ENCODE data around the gene MSH3.

Gene MSH3

GRCh38 chr5:80662108-80662507 is 7.7 kb downstream of the MSH3 start:
- peak; percentile 46 for FAIRE-seq
- TF ChIP-seq TAF1 (IDR thresholded peaks at IDR 0.05; ENCODE audit: borderline replicate concordance, low read depth, low read length) = no peak
- TF ChIP-seq POLR2AphosphoS5 (IDR thresholded peaks at IDR 0.05; ENCODE audit: low read depth, low read length) = no peak
- no peak for TF ChIP-seq POLR2A (IDR thresholded peaks at IDR 0.05; ENCODE audit: low read depth, low read length)
- DNase-seq (ENCODE audit: insufficient read length) = no peak

GRCh38 chr5:80665057-80665456 is 10.6 kb downstream of the MSH3 start:
- no peak for FAIRE-seq

GRCh38 chr5:80667384-80667783 is 12.9 kb downstream of the MSH3 start:
- no peak for FAIRE-seq
- no peak for DNase-seq (ENCODE audit: insufficient read length)
- no peak for TF ChIP-seq TAF1 (IDR thresholded peaks at IDR 0.05; ENCODE audit: borderline replicate concordance, low read depth, low read length)
- no peak for TF ChIP-seq POLR2AphosphoS5 (IDR thresholded peaks at IDR 0.05; ENCODE audit: low read depth, low read length)
- TF ChIP-seq POLR2A (IDR thresholded peaks at IDR 0.05; ENCODE audit: low read depth, low read length) = no peak

More at GRCh38 chr5:80665057-80665456, 10.6 kb downstream of the MSH3 start:
- DNase-seq (ENCODE audit: insufficient read length) = no peak
- TF ChIP-seq POLR2AphosphoS5 (IDR thresholded peaks at IDR 0.05; ENCODE audit: low read depth, low read length) (no peak), POLR2A (IDR thresholded peaks at IDR 0.05; ENCODE audit: low read depth, low read length) (no peak), TAF1 (IDR thresholded peaks at IDR 0.05; ENCODE audit: borderline replicate concordance, low read depth, low read length) (no peak)

- TF ChIP-seq POLR2A (IDR thresholded peaks at IDR 0.05; ENCODE audit: low read depth, low read length) (no peak), TAF1 (IDR thresholded peaks at IDR 0.05; ENCODE audit: borderline replicate concordance, low read depth, low read length) (no peak), POLR2AphosphoS5 (IDR thresholded peaks at IDR 0.05; ENCODE audit: low read depth, low read length) (no peak)
- peak; percentile 81 for FAIRE-seq
- no peak for DNase-seq (ENCODE audit: insufficient read length)
These were observed 13.8 kb downstream of the MSH3 start for GRCh38 chr5:80668016-80668969.

GRCh38 chr5:80672140-80672736 is 17.8 kb downstream of the MSH3 start:
- TF ChIP-seq POLR2A (IDR thresholded peaks at IDR 0.05; ENCODE audit: low read depth, low read length) (no peak), POLR2AphosphoS5 (IDR thresholded peaks at IDR 0.05; ENCODE audit: low read depth, low read length) (no peak), TAF1 (IDR thresholded peaks at IDR 0.05; ENCODE audit: borderline replicate concordance, low read depth, low read length) (no peak)
- FAIRE-seq = peak; percentile 81

GRCh38 chr5:80676706-80677105 is 22.3 kb downstream of the MSH3 start:
- FAIRE-seq (no peak), DNase-seq (ENCODE audit: insufficient read length) (no peak)
- TF ChIP-seq TAF1 (IDR thresholded peaks at IDR 0.05; ENCODE audit: borderline replicate concordance, low read depth, low read length) (no peak), POLR2A (IDR thresholded peaks at IDR 0.05; ENCODE audit: low read depth, low read length) (no peak), POLR2AphosphoS5 (IDR thresholded peaks at IDR 0.05; ENCODE audit: low read depth, low read length) (no peak)

More at GRCh38 chr5:80672140-80672736, 17.8 kb downstream of the MSH3 start:
- no peak for DNase-seq (ENCODE audit: insufficient read length)

- TF ChIP-seq TAF1 (IDR thresholded peaks at IDR 0.05; ENCODE audit: borderline replicate concordance, low read depth, low read length) = no peak
- TF ChIP-seq POLR2AphosphoS5 (IDR thresholded peaks at IDR 0.05; ENCODE audit: low read depth, low read length) = no peak
- no peak for TF ChIP-seq POLR2A (IDR thresholded peaks at IDR 0.05; ENCODE audit: low read depth, low read length)
- no peak for DNase-seq (ENCODE audit: insufficient read length)
- FAIRE-seq = no peak
These were observed 32.3 kb downstream of the MSH3 start for GRCh38 chr5:80686757-80687156.

GRCh38 chr5:80688648-80689420 is 34.4 kb downstream of the MSH3 start:
- FAIRE-seq = no peak
- TF ChIP-seq POLR2A (IDR thresholded peaks at IDR 0.05; ENCODE audit: low read depth, low read length) = no peak
- TF ChIP-seq TAF1 (IDR thresholded peaks at IDR 0.05; ENCODE audit: borderline replicate concordance, low read depth, low read length) = no peak
- no peak for TF ChIP-seq POLR2AphosphoS5 (IDR thresholded peaks at IDR 0.05; ENCODE audit: low read depth, low read length)
- DNase-seq (ENCODE audit: insufficient read length) = no peak

GRCh38 chr5:80689627-80690026 is 35.2 kb downstream of the MSH3 start:
- FAIRE-seq (no peak), DNase-seq (ENCODE audit: insufficient read length) (no peak)

GRCh38 chr5:80695666-80696065 is 41.2 kb downstream of the MSH3 start:
- DNase-seq (ENCODE audit: insufficient read length) (no peak), FAIRE-seq (no peak)
- TF ChIP-seq TAF1 (IDR thresholded peaks at IDR 0.05; ENCODE audit: borderline replicate concordance, low read depth, low read length) (no peak), POLR2A (IDR thresholded peaks at IDR 0.05; ENCODE audit: low read depth, low read length) (no peak), POLR2AphosphoS5 (IDR thresholded peaks at IDR 0.05; ENCODE audit: low read depth, low read length) (no peak)

More at GRCh38 chr5:80689627-80690026, 35.2 kb downstream of the MSH3 start:
- TF ChIP-seq POLR2AphosphoS5 (IDR thresholded peaks at IDR 0.05; ENCODE audit: low read depth, low read length) = no peak

- TF ChIP-seq POLR2AphosphoS5 (IDR thresholded peaks at IDR 0.05; ENCODE audit: low read depth, low read length) (no peak), POLR2A (IDR thresholded peaks at IDR 0.05; ENCODE audit: low read depth, low read length) (no peak), TAF1 (IDR thresholded peaks at IDR 0.05; ENCODE audit: borderline replicate concordance, low read depth, low read length) (no peak)
- FAIRE-seq = no peak
These were observed 42.0 kb downstream of the MSH3 start for GRCh38 chr5:80696450-80696849.

More at GRCh38 chr5:80696450-80696849, 42.0 kb downstream of the MSH3 start:
- DNase-seq (ENCODE audit: insufficient read length) = no peak
